Gastroesophageal sphincter (tissue), 4 donors: Measurements from ENCODE around the gene SNCG. TPM values are rescaled to one million over a fixed set of nuclear protein-coding genes. Genes with fewer than 3 reads are reported as not detected.
A peak's percentile ranks its signal among the peaks of the same experiment; 100 is the strongest.
"Not testable (repeated sequence)": the region's sequence is repeated elsewhere in the genome, so short reads cannot be mapped to it uniquely, and the experiment has no call there.

Source experiments
- ATAC-seq: fragments of 150-250 bp; one replicate; pipeline ENCODE4 v1.9.1; 2016; ENCODE audit warnings: mild to moderate bottlenecking, moderate library complexity
- H3K27ac ChIP-seq, 4 donors: fragments of 200-600 bp; sonication (generic) in 3 of 4; 1 replicate in 3 of 4; 2 replicates in 1 of 4; pipeline ENCODE4 v1.5.1; 2016 to 2019
- H3K27me3 ChIP-seq: fragments of 200-600 bp; sonication (generic); one replicate; pipeline ENCODE4 v1.5.1; 2019
- H3K36me3 ChIP-seq, 2 donors: fragments of 200-600 bp; sonication (generic); one replicate each; pipeline ENCODE4 v1.5.1; 2019; ENCODE audit warnings: control low read depth in 1 of 2
- H3K4me1 ChIP-seq, 3 donors: fragments of 200-600 bp; sonication (generic); 1 replicate in 2 of 3; 2 replicates in 1 of 3; pipeline ENCODE4 v1.5.1; 2016 to 2019; ENCODE audit warnings: control low read depth in 2 of 3
- H3K4me3 ChIP-seq, 2 donors: fragments of 200-600 bp; sonication (generic); one replicate each; pipeline ENCODE4 v1.5.1; 2019; ENCODE audit warnings: mild to moderate bottlenecking in 1 of 2, moderate library complexity in 1 of 2
- H3K9me3 ChIP-seq, 3 donors: fragments of 200-600 bp; sonication (generic); one replicate each; pipeline ENCODE4 v1.5.1; 2017 to 2019; ENCODE audit warnings: control low read depth in 2 of 3
- EP300 ChIP-seq: sonication (generic); formaldehyde crosslinking; IDR thresholded peaks from one replicate; pipeline ENCODE4 v1.6.1; 2017; ENCODE audit warnings: antibody characterized with exemption, mild to moderate bottlenecking
- POLR2A ChIP-seq, 2 donors: fragments of 450-650 bp; IDR thresholded peaks; one replicate each; pipeline ENCODE4 v1.6.1; 2017; ENCODE audit warnings: antibody characterized with exemption in 2 of 2, mild to moderate bottlenecking in 2 of 2, moderate library complexity in 1 of 2
- POLR2AphosphoS5 ChIP-seq: sonication (generic); formaldehyde crosslinking; IDR thresholded peaks from one replicate; pipeline ENCODE4 v1.6.1; 2017; ENCODE audit warnings: antibody characterized with exemption
- WGBS, 2 donors: methylation state at CpG; one replicate each; pipeline ENCODE4 v1.1.5; 2018; ENCODE audit warnings: low coverage in 1 of 2; 5-methylcytosine and 5-hydroxymethylcytosine counted together
- total RNA-seq, 4 donors: library from RNA; depleted of rRNA; stranded (reverse); fragments of >200 nt; gene quantifications; one replicate each; pipeline ENCODE4 v1.1.0, GENCODE V29; 2016
- TF ChIP-seq, protein P1 (sequence below), 4 experiments: fragments of 200-600 bp in 2 of 4; fragments of 450-650 bp in 2 of 4; sonication (generic) in 1 of 4; IDR thresholded peaks; one replicate each; pipeline ENCODE4 v1.5.1; 2017 to 2019; ENCODE audit warnings: antibody characterized with exemption in 4 of 4, mild to moderate bottlenecking in 2 of 4, moderate library complexity in 2 of 4

The SNCG gene
- total RNA-seq, 4 donors from 2014 or later: 12.8 to 102 (median 33.7) TPM

DNA sequence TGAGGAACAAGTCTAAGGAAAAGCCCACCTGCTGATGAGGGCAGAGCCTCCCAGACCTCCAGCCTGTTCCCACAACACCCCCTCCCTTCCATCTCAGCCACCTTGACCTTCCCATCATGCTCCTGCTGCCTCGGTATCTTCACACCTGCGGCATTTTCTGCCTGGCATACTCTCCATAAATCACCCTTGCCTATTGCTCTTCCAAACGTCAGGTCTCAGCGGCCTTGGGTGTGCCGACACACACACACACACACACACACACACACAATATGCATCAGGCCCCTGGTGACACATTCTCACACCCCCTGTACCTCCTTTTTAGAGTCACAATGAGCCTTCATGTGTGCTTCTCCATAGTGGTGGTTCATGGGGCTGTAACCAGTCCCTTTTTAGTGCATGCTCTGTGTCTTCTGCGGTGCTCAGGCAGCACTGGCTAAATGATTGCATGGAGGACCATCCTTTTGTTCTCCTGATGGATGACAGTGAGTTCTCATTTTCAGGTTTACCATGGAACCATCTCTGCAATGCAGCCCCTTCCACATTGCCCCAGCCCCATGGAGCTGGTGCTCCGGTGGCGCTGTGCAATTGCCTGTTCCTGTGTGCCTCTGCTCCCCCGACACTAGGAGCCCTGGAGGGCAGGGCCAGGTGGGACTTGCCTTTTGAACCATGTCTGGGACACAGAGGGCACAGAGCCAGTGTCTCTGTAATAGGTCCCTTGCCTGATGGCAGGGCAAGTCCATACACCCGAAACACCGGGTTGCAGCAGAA is 14.4 kb downstream of the SNCG start:
- Histone ChIP-seq H3K27me3 (no peaks in the 10 kb centered on the region), H3K27ac (peak overlapping the region; percentile 95 to 99 (median 98)), H3K36me3 (no peaks in the 10 kb centered on the region), H3K9me3 (no peaks in the 10 kb centered on the region), H3K4me1 (peaks cover 0 to 57% (median 17%) of the 10 kb centered on the region in 3 donors), H3K4me3 (no peak overlapping the region)
- 88 to 94% methylated on average over 6 of the region's 11 CpGs for WGBS, 2 donors
- no peak for ATAC-seq
- TF ChIP-seq, protein P1, sequence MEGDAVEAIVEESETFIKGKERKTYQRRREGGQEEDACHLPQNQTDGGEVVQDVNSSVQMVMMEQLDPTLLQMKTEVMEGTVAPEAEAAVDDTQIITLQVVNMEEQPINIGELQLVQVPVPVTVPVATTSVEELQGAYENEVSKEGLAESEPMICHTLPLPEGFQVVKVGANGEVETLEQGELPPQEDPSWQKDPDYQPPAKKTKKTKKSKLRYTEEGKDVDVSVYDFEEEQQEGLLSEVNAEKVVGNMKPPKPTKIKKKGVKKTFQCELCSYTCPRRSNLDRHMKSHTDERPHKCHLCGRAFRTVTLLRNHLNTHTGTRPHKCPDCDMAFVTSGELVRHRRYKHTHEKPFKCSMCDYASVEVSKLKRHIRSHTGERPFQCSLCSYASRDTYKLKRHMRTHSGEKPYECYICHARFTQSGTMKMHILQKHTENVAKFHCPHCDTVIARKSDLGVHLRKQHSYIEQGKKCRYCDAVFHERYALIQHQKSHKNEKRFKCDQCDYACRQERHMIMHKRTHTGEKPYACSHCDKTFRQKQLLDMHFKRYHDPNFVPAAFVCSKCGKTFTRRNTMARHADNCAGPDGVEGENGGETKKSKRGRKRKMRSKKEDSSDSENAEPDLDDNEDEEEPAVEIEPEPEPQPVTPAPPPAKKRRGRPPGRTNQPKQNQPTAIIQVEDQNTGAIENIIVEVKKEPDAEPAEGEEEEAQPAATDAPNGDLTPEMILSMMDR (IDR thresholded peaks at IDR 0.05): no peak
- no peak for TF ChIP-seq POLR2AphosphoS5
- TF ChIP-seq POLR2A (IDR thresholded peaks at IDR 0.05): no peak
- no peak for TF ChIP-seq EP300

GRCh38 chr10:86974484-86974883 is 16.1 kb downstream of the SNCG start:
- Histone ChIP-seq H3K9me3 (no peaks in the 10 kb centered on the region), H3K27me3 (no peaks in the 10 kb centered on the region), H3K27ac (peak overlapping the region in 3 of 4 donors; percentile 22 to 99 (median 26)), H3K36me3 (no peaks in the 10 kb centered on the region), H3K4me1 (peaks cover 0 to 55% (median 17%) of the 10 kb centered on the region in 3 donors), H3K4me3 (no peak overlapping the region)
- TF ChIP-seq POLR2AphosphoS5 (no peak), POLR2A (IDR thresholded peaks at IDR 0.05) (no peak), EP300 (no peak)
- TF ChIP-seq, protein P1 (IDR thresholded peaks at IDR 0.05): no peak
- ATAC-seq: no peak
- WGBS, 2 donors: 55 to 83% methylated on average over 3 to 7 of the region's 7 CpGs

GRCh38 chr10:86976362-86977056 is 18.1 kb downstream of the SNCG start:
- no peaks in the 10 kb centered on the region for H3K27me3 ChIP-seq
- TF ChIP-seq POLR2AphosphoS5 (no peak), EP300 (no peak), POLR2A (IDR thresholded peaks at IDR 0.05) (no peak)
- TF ChIP-seq, protein P1 (IDR thresholded peaks at IDR 0.05): no peak
- H3K9me3 ChIP-seq: no peaks in the 10 kb centered on the region
- H3K27ac ChIP-seq: no peak overlapping the region
- no peak for ATAC-seq
- 94 to 100% methylated on average over 1 to 3 of the region's 5 CpGs for WGBS, 2 donors
- H3K36me3 ChIP-seq: no peaks in the 10 kb centered on the region
- no peak overlapping the region for H3K4me3 ChIP-seq
- peaks cover 4 to 60% (median 22%) of the 10 kb centered on the region in 3 donors for H3K4me1 ChIP-seq

- H3K36me3 ChIP-seq, H3K9me3 ChIP-seq, ATAC-seq, H3K4me3 ChIP-seq, H3K27me3 ChIP-seq: not testable (repeated sequence)
- 61 to 74% methylated on average over 3 of the region's 3 CpGs for WGBS, 2 donors
- Histone ChIP-seq H3K27ac (peak overlapping the region in 3 of 4 donors; percentile 61 to 79 (median 73)), H3K4me1 (peaks cover 4 to 49% (median 18%) of the 10 kb centered on the region in 3 donors)
Observed at GRCh38 chr10:86978457-86978856, 20.1 kb downstream of the SNCG start.

- TF ChIP-seq POLR2A (IDR thresholded peaks at IDR 0.05): no peak
- no peak for TF ChIP-seq EP300
- no peak for TF ChIP-seq POLR2AphosphoS5
- TF ChIP-seq, protein P1 (IDR thresholded peaks at IDR 0.05): no peak
- Histone ChIP-seq H3K4me1 (peaks cover 4 to 43% (median 18%) of the 10 kb centered on the region in 3 donors), H3K9me3 (no peaks in the 10 kb centered on the region), H3K27me3 (no peaks in the 10 kb centered on the region), H3K36me3 (no peaks in the 10 kb centered on the region), H3K27ac (peak overlapping the region in 3 of 4 donors; percentile 61 to 79 (median 76)), H3K4me3 (no peak overlapping the region)
- WGBS, 2 donors: 71 to 93% methylated on average over 2 of the region's 4 CpGs
- ATAC-seq: no peak
Observed at GRCh38 chr10:86979296-86979818, 21.0 kb downstream of the SNCG start.
